Astrocyte (in vitro differentiated cells and primary cell): ENCODE measurements around the gene GRB10.

Source experiments
- CTCF ChIP-seq: IDR thresholded peaks from 2 replicates; pipeline ENCODE4 v1.5.1; 2011; ENCODE audit warnings: low read depth, mild to moderate bottlenecking, inconsistent platforms, low read length, moderate library complexity; ENCODE audit not compliant: insufficient read depth
- EZH2 ChIP-seq: IDR thresholded peaks from 2 replicates; pipeline ENCODE4 v1.6.1; 2012; ENCODE audit warnings: mild to moderate bottlenecking, low read length, inconsistent platforms; ENCODE audit not compliant: insufficient read depth

DNA sequence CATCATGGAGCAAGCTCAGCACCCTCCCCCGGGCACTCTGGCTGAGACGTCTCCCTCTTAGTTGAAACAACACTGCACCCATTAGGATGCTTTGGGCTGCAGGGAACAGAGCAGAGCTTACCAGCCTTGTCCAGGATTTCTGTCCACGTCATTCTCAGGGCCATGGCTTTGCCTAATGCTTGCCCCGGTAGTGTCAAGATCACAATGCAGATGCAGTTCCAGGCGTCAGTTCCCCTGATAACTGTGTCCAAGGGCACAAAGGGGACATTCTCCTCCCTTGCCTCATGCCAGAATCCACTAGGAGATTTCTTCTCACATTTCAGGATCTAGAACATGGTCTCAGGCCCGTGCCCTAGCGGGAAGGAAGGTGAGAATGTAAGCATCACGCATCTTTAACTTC lies 17.2 kb upstream of the GRB10 start:
- TF ChIP-seq CTCF (no peak), EZH2 (no peak)
